Measurements from ENCODE around the gene INTS6.
"Not testable (repeated sequence)": the region's sequence is repeated elsewhere in the genome, so short reads cannot be mapped to it uniquely, and the experiment has no call there.

The INTS6 gene

GRCh38 chr13:51416107-51416506 lies 36.7 kb downstream of the INTS6 start:
- Histone ChIP-seq H3K4me3 (ENCODE audit: low read depth, low read length) (no peak overlapping the region), H2AFZ (no peak overlapping the region), H3K27me3 (ENCODE audit: control insufficient read depth, insufficient read depth, low read length) (no peaks in the 10 kb centered on the region), H3K4me2 (ENCODE audit: low read length) (no peak overlapping the region), H3K27ac (no peak overlapping the region), H3K4me1 (peaks cover 6% of the 10 kb centered on the region), H3K9ac (no peak overlapping the region), H3K79me2 (peaks cover 20% of the 10 kb centered on the region), H3K36me3 (ENCODE audit: control insufficient read depth, insufficient read depth, low read length) (no peaks in the 10 kb centered on the region), H3K9me3 (ENCODE audit: control insufficient read depth, low read length) (no peaks in the 10 kb centered on the region)
- TF ChIP-seq CTCF (IDR thresholded peaks at IDR 0.05): no peak

- not testable (repeated sequence) for H3K27ac ChIP-seq; H2AFZ ChIP-seq; H3K4me1 ChIP-seq; H3K9ac ChIP-seq; H3K36me3 ChIP-seq (ENCODE audit: control insufficient read depth, insufficient read depth, low read length); H3K4me2 ChIP-seq (ENCODE audit: low read length); H3K27me3 ChIP-seq (ENCODE audit: control insufficient read depth, insufficient read depth, low read length); H3K4me3 ChIP-seq (ENCODE audit: low read depth, low read length); H3K9me3 ChIP-seq (ENCODE audit: control insufficient read depth, low read length)
- peaks cover 18% of the 10 kb centered on the region for H3K79me2 ChIP-seq
Measured at GRCh38 chr13:51415339-51415738, 37.5 kb downstream of the INTS6 start.

GRCh38 chr13:51412431-51412830 lies 40.4 kb downstream of the INTS6 start:
- Histone ChIP-seq H3K36me3 (ENCODE audit: control insufficient read depth, insufficient read depth, low read length) (no peaks in the 10 kb centered on the region), H2AFZ (no peak overlapping the region), H3K4me3 (ENCODE audit: low read depth, low read length) (no peak overlapping the region), H3K9ac (no peak overlapping the region), H3K27ac (no peak overlapping the region), H3K9me3 (ENCODE audit: control insufficient read depth, low read length) (no peaks in the 10 kb centered on the region), H3K79me2 (peaks cover 25% of the 10 kb centered on the region), H3K4me1 (peaks cover 2% of the 10 kb centered on the region), H3K27me3 (ENCODE audit: control insufficient read depth, insufficient read depth, low read length) (no peaks in the 10 kb centered on the region), H3K4me2 (ENCODE audit: low read length) (no peak overlapping the region)
- no peak for TF ChIP-seq CTCF (IDR thresholded peaks at IDR 0.05)

- Histone ChIP-seq H3K36me3 (ENCODE audit: control insufficient read depth, insufficient read depth, low read length) (no peaks in the 10 kb centered on the region), H3K4me1 (no peaks in the 10 kb centered on the region), H3K27ac (no peak overlapping the region), H2AFZ (no peak overlapping the region), H3K79me2 (peaks cover 20% of the 10 kb centered on the region), H3K4me3 (ENCODE audit: low read depth, low read length) (no peak overlapping the region), H3K4me2 (ENCODE audit: low read length) (no peak overlapping the region), H3K9me3 (ENCODE audit: control insufficient read depth, low read length) (no peaks in the 10 kb centered on the region), H3K9ac (no peak overlapping the region), H3K27me3 (ENCODE audit: control insufficient read depth, insufficient read depth, low read length) (no peaks in the 10 kb centered on the region)
- no peak for TF ChIP-seq CTCF (IDR thresholded peaks at IDR 0.05)
Measured at GRCh38 chr13:51405176-51405575, 47.7 kb downstream of the INTS6 start.

GRCh38 chr13:51397262-51397941 lies 55.4 kb downstream of the INTS6 start:
- no peak for TF ChIP-seq CTCF (IDR thresholded peaks at IDR 0.05)
- no peak overlapping the region for H3K9ac ChIP-seq
- no peaks in the 10 kb centered on the region for H3K27me3 ChIP-seq (ENCODE audit: control insufficient read depth, insufficient read depth, low read length)
- no peak overlapping the region for H3K4me2 ChIP-seq (ENCODE audit: low read length)
- peaks cover 4% of the 10 kb centered on the region for H3K79me2 ChIP-seq
- H3K4me3 ChIP-seq (ENCODE audit: low read depth, low read length): no peak overlapping the region
- H3K9me3 ChIP-seq (ENCODE audit: control insufficient read depth, low read length): no peaks in the 10 kb centered on the region
- H2AFZ ChIP-seq: no peak overlapping the region
- no peak overlapping the region for H3K27ac ChIP-seq
- H3K36me3 ChIP-seq (ENCODE audit: control insufficient read depth, insufficient read depth, low read length): no peaks in the 10 kb centered on the region
- no peaks in the 10 kb centered on the region for H3K4me1 ChIP-seq
